Measurements from ENCODE around the gene KCNA3.

GRCh38 chr1:110687250-110687649 lies 12.5 kb upstream of the KCNA3 start:
- TF ChIP-seq CTCF (conservative IDR thresholded peaks at IDR 0.05) (no peak), EZH2 (IDR thresholded peaks at IDR 0.05; ENCODE audit: low read depth) (no peak)

Data from PC-9 (cell line).